ENCODE measurements around the gene STRA6.

GRCh38 chr15:74225928-74226327, 23.3 kb upstream of the STRA6 start:
- TF ChIP-seq SUZ12 (IDR thresholded peaks at IDR 0.05; ENCODE audit: extremely low read depth, insufficient read depth, insufficient read length) (no peak), ZNF274 (IDR thresholded peaks at IDR 0.05; ENCODE audit: low read depth, low read length) (no peak), YY1 (IDR thresholded peaks at IDR 0.05; ENCODE audit: insufficient read depth, insufficient read length) (no peak)

Data from NT2/D1 (cell line).